ENCODE results near the gene PPCDC.

PPCDC gene

GRCh38 chr15:75043509-75044257, 20.3 kb downstream of the PPCDC start:
- DNase-seq (ENCODE audit: low read depth in 3 of 3, low spot score in 1 of 3), result no peak

- DNase-seq (ENCODE audit: low read depth in 3 of 3, low spot score in 1 of 3), result no peak
These were observed 21.0 kb downstream of the PPCDC start for GRCh38 chr15:75044258-75044878.

GRCh38 chr15:75045332-75046015, 22.1 kb downstream of the PPCDC start:
- DNase-seq (ENCODE audit: low read depth in 3 of 3, low spot score in 1 of 3), result no peak

- no peak for DNase-seq (ENCODE audit: low read depth in 3 of 3, low spot score in 1 of 3)
These were observed 25.0 kb downstream of the PPCDC start for GRCh38 chr15:75048394-75048793.

GRCh38 chr15:75049392-75049791, 26.0 kb downstream of the PPCDC start:
- DNase-seq (ENCODE audit: low read depth in 3 of 3, low spot score in 1 of 3), result no peak

- DNase-seq (ENCODE audit: low read depth in 3 of 3, low spot score in 1 of 3), result no peak
These were observed 26.9 kb downstream of the PPCDC start for GRCh38 chr15:75050283-75050682.

GRCh38 chr15:75051191-75051608, 27.8 kb downstream of the PPCDC start:
- DNase-seq (ENCODE audit: low read depth in 3 of 3, low spot score in 1 of 3), result no peak

GRCh38 chr15:75051711-75052110, 28.3 kb downstream of the PPCDC start:
- DNase-seq (ENCODE audit: low read depth in 3 of 3, low spot score in 1 of 3), result no peak

GRCh38 chr15:75052972-75053747, 29.8 kb downstream of the PPCDC start:
- no peak for DNase-seq (ENCODE audit: low read depth in 3 of 3, low spot score in 1 of 3)

- no peak for DNase-seq (ENCODE audit: low read depth in 3 of 3, low spot score in 1 of 3)
These were observed 30.3 kb downstream of the PPCDC start for GRCh38 chr15:75053748-75054125.

- DNase-seq (ENCODE audit: low read depth in 3 of 3, low spot score in 1 of 3), result no peak
These were observed 30.9 kb downstream of the PPCDC start for GRCh38 chr15:75054172-75054897.

GRCh38 chr15:75056036-75056435, 32.6 kb downstream of the PPCDC start:
- no peak for DNase-seq (ENCODE audit: low read depth in 3 of 3, low spot score in 1 of 3)

GRCh38 chr15:75058127-75058905, 34.9 kb downstream of the PPCDC start:
- no peak for DNase-seq (ENCODE audit: low read depth in 3 of 3, low spot score in 1 of 3)

GRCh38 chr15:75059607-75060006, 36.2 kb downstream of the PPCDC start:
- DNase-seq (ENCODE audit: low read depth in 3 of 3, low spot score in 1 of 3), result no peak

- no peak for DNase-seq (ENCODE audit: low read depth in 3 of 3, low spot score in 1 of 3)
These were observed 37.9 kb downstream of the PPCDC start for GRCh38 chr15:75061272-75061671.

- DNase-seq (ENCODE audit: low read depth in 3 of 3, low spot score in 1 of 3), result no peak
These were observed 39.3 kb downstream of the PPCDC start for GRCh38 chr15:75062706-75063105.

GRCh38 chr15:75063338-75063737, 39.9 kb downstream of the PPCDC start:
- DNase-seq (ENCODE audit: low read depth in 3 of 3, low spot score in 1 of 3), result no peak

GRCh38 chr15:75063889-75064288, 40.5 kb downstream of the PPCDC start:
- no peak for DNase-seq (ENCODE audit: low read depth in 3 of 3, low spot score in 1 of 3)

GRCh38 chr15:75064846-75065245, 41.5 kb downstream of the PPCDC start:
- no peak for DNase-seq (ENCODE audit: low read depth in 3 of 3, low spot score in 1 of 3)

- DNase-seq (ENCODE audit: low read depth in 3 of 3, low spot score in 1 of 3), result no peak
These were observed 42.1 kb downstream of the PPCDC start for GRCh38 chr15:75065467-75065850.

Data from stimulated activated CD4-positive, alpha-beta T cell treated with anti-CD3 and anti-CD28 coated beads, TNF-alpha, amount 100 ng/mL, for 1 hour (primary cell).